T-cell (primary cell): ENCODE measurements around the gene CYP2A6. TPM values are rescaled to one million over a fixed set of nuclear protein-coding genes. Genes with fewer than 3 reads are reported as not detected.
A peak's percentile ranks its signal among the peaks of the same experiment; 100 is the strongest.
"Not testable (repeated sequence)": the region's sequence is repeated elsewhere in the genome, so short reads cannot be mapped to it uniquely, and the experiment has no call there.

ENCODE experiments used
- ATAC-seq, 4 experiments: fragments of 200-7000 bp in 3 of 4; fragments of 150-1000 bp in 1 of 4; cut with Tn5 transposase; replicated peaks in 1 of 4; 1 replicate in 3 of 4; 2 replicates in 1 of 4; pipeline ENCODE4 v1.10.0; 2021; ENCODE audit warnings: moderate library complexity in 3 of 4, mild to moderate bottlenecking in 2 of 4, moderate number of reproducible peaks in 1 of 4
- CTCF ChIA-PET, 2 donors: fragments of 300-600 bp; sonication (Branson Sonifier 250); formaldehyde crosslinking; loops; one replicate each; lab custom pipeline; 2022; ENCODE audit warnings: antibody characterized with exemption in 2 of 2; lab: Charles Lee
- POLR2A ChIA-PET, 2 donors: fragments of 300-600 bp; sonication (Branson Sonifier 250); formaldehyde crosslinking; loops; one replicate each; lab custom pipeline; 2022; ENCODE audit warnings: antibody characterized with exemption in 2 of 2; lab: Charles Lee
- DNase-seq, 35 experiments: peaks; one replicate each; pipeline versions ENCODE4 v3.0.0 to v3.0.0-alpha.2; 2013 to 2023
- H3K27ac ChIP-seq: one replicate; pipeline ENCODE4 v1.5.1; 2013; ENCODE audit warnings: low read length
- H3K27me3 ChIP-seq, 2 experiments: replicated peaks in 1 of 2; 1 replicate in 1 of 2; 2 replicates in 1 of 2; pipeline versions ENCODE4 v1.6.1 to v1.7.0; 2013; ENCODE audit warnings: low read length in 1 of 2, mixed read lengths in 1 of 2; ENCODE audit not compliant: control insufficient read depth in 2 of 2, insufficient read depth in 2 of 2; ENCODE audit errors: extremely low read depth in 1 of 2
- H3K36me3 ChIP-seq, 2 donors: 1 replicate in 1 of 2; 2 replicates in 1 of 2; pipeline versions ENCODE4 v1.6.1 to v1.7.0; 2013; ENCODE audit warnings: low read length in 1 of 2; ENCODE audit not compliant: control insufficient read depth in 2 of 2, insufficient read depth in 1 of 2; ENCODE audit errors: extremely low read depth in 1 of 2
- H3K4me1 ChIP-seq, 2 experiments: 1 replicate in 1 of 2; 2 replicates in 1 of 2; pipeline versions ENCODE4 v1.6.1 to v1.7.0; 2013; ENCODE audit warnings: low read length in 2 of 2, mixed read lengths in 1 of 2; ENCODE audit not compliant: insufficient read depth in 2 of 2, control insufficient read depth in 1 of 2; ENCODE audit errors: extremely low read depth in 1 of 2
- H3K4me3 ChIP-seq, 2 donors: 1 replicate in 1 of 2; 2 replicates in 1 of 2; pipeline versions ENCODE4 v1.5.1 to v1.7.0; 2013; ENCODE audit warnings: mild to moderate bottlenecking in 2 of 2, low read length in 1 of 2, moderate library complexity in 1 of 2; ENCODE audit not compliant: control insufficient read depth in 1 of 2; ENCODE audit errors: extremely low read depth in 1 of 2
- H3K9me3 ChIP-seq: 2 replicates; pipeline ENCODE4 v1.7.0; 2013
- H3K27ac Mint-ChIP-seq, 2 donors: one replicate each; pipeline ENCODE4 v1.8.0; 2020 to 2021; ENCODE audit warnings: mild to moderate bottlenecking in 2 of 2, mixed read lengths in 2 of 2
- H3K27me3 Mint-ChIP-seq, 2 donors: one replicate each; pipeline ENCODE4 v1.8.0; 2021 to 2022; ENCODE audit warnings: mixed read lengths in 2 of 2
- H3K36me3 Mint-ChIP-seq: one replicate; pipeline ENCODE4 v1.8.0; 2021; ENCODE audit warnings: mixed read lengths
- H3K4me1 Mint-ChIP-seq, 3 donors: one replicate each; pipeline ENCODE4 v1.8.0; 2020 to 2022; ENCODE audit warnings: mixed read lengths in 3 of 3, mild to moderate bottlenecking in 1 of 3
- H3K4me3 Mint-ChIP-seq, 3 donors: one replicate each; pipeline ENCODE4 v1.8.0; 2020 to 2022; ENCODE audit warnings: mild to moderate bottlenecking in 3 of 3, mixed read lengths in 3 of 3, moderate library complexity in 3 of 3
- H3K9me3 Mint-ChIP-seq, 3 donors: one replicate each; pipeline ENCODE4 v1.8.0; 2020 to 2022; ENCODE audit warnings: mixed read lengths in 3 of 3
- whole genome bisulfite sequencing: methylation state at CpG from one replicate; pipeline ENCODE4 v1.1.5; 2013; ENCODE audit warnings: missing lambda C conversion rate; ENCODE audit not compliant: insufficient coverage; 5-methylcytosine and 5-hydroxymethylcytosine counted together
- total RNA-seq, 35 experiments: library from RNA in 6 of 35; stranded (reverse) in 6 of 35; fragments of 120-200 nt in 1 of 35; gene quantifications; one replicate each; pipeline versions ENCODE4 v1.2.1 to v1.2.4 and lab custom pipeline; 2013 to 2026

The CYP2A6 gene
- total RNA-seq, 5 donors from 2014 or later (not counting 1 experiment from before 2014, with no cell fraction given), result 0.59 to 1.1 (median 0.66) TPM; not detected in 2

- H3K27ac Mint-ChIP-seq, H3K4me1 ChIP-seq, H3K27ac ChIP-seq, H3K9me3 ChIP-seq, H3K27me3 Mint-ChIP-seq, H3K27me3 ChIP-seq, H3K9me3 Mint-ChIP-seq, H3K4me3 ChIP-seq, CTCF ChIA-PET, DNase-seq, POLR2A ChIA-PET, H3K4me3 Mint-ChIP-seq, H3K36me3 Mint-ChIP-seq, ATAC-seq, H3K36me3 ChIP-seq: not testable (repeated sequence)
- H3K4me1 Mint-ChIP-seq, result peaks cover 9 to 12% (median 10%) of the 10 kb centered on the region in 3 donors
- WGBS, result no CpG with 5 or more reads among the region's 1 CpG
Observed at GRCh38 chr19:40838477-40838876, 11.8 kb downstream of the CYP2A6 start.

DNA sequence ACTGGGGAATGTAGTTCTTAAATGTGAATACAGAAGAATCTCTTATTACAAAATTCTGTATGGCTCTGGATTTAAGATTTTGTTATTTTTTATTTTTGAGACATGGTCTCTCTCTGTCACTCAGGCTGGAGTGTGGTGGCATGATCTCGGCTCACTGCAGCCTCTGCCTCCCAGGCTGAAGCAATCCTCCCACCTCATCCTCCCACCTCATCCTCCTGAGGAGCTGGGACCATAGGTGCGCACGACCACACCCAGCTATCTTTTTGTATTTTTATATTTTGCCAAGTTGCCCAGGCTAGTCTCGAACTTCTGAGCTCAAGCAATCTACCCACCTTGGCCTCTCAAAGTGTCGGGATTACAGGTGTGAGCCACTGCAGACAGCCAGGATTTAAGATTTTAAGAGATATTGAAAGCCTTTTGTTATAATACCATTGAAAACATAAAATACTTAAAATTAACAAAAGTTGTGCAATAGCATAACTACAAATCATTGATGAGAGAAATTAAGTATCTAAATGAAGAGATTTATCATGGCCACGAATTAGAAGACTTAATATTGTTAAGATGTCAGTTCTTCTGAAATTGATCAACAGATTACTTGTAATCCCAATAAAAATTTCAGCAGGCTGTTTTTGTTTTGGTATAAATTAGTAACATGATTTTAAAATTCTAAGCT lies 13.4 kb downstream of the CYP2A6 start:
- no peak overlapping the region for H3K27ac Mint-ChIP-seq
- H3K4me1 Mint-ChIP-seq, result peaks cover 7 to 15% (median 15%) of the 10 kb centered on the region in 3 donors
- ATAC-seq (no peak), DNase-seq (no peak)
- H3K4me3 Mint-ChIP-seq, result no peak overlapping the region
- ChIA-PET POLR2A (interaction anchor here in 1 of 2 donors (0.6 kb wide), 2 partner anchors 76 to 82 kb away, joined by 5 to 6 read pairs; no protein-coding TSS in a partner anchor), CTCF (interaction anchor here in 1 of 2 donors (0.8 kb wide), 1 partner anchor 41 kb away, joined by 10 read pairs; no protein-coding TSS in a partner anchor)
- no peaks in the 10 kb centered on the region for H3K27me3 Mint-ChIP-seq
- no peaks in the 10 kb centered on the region for H3K36me3 Mint-ChIP-seq
- no peak overlapping the region for H3K4me3 ChIP-seq
- WGBS, result 100% methylated on average over 2 of the region's 6 CpGs
- no peak overlapping the region for H3K27ac ChIP-seq
- H3K27me3 ChIP-seq, result no peaks in the 10 kb centered on the region
- no peaks in the 10 kb centered on the region for H3K36me3 ChIP-seq
- H3K9me3 Mint-ChIP-seq, result no peaks in the 10 kb centered on the region
- H3K4me1 ChIP-seq, result peaks cover 2 to 3% of the 10 kb centered on the region in 2 experiments
- H3K9me3 ChIP-seq, result no peaks in the 10 kb centered on the region

DNA sequence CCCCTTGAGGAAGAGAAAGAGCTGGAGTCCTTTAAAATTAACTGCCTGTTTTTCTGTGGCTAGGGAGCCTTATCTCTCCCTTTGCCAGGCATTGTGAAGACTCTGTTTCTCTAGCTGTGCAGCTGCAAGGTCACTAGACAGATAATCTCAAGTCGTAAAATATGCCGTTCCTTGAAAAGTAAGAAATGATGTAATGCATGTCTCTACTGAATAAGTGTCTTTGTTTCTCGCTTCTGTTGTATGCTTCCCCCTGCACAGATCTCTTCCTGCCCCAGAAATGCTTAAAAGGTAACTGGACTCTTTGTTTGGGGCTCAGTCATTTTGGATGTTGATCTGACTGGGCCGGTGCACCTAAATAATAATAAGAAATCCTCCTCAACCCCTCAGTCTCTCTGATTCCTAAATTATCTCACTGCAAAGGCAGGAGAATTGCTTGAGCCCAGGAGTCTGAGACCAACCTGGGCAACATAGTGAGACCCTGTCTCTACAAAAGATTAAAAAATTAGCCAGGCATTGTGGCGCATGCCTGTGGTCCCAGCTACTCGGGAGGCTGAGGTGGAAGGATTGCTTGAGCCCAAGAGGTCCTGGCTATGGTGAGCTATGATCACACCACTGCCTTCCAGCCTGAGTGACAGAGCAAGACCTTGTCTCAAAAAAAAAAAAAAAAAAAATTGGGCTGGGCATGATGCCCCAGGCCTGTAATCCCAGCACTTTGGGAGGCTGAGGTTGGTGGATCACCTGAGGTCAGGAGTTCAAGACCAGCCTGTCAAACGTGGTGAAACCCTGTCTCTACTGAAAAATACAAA lies 16.3 kb downstream of the CYP2A6 start:
- H3K4me1 ChIP-seq, H3K27me3 Mint-ChIP-seq, H3K4me3 ChIP-seq, H3K36me3 Mint-ChIP-seq, H3K9me3 Mint-ChIP-seq, H3K27me3 ChIP-seq, H3K9me3 ChIP-seq, H3K36me3 ChIP-seq: not testable (repeated sequence)
- DNase-seq, result peak in 1 of 35 experiments; percentile 0
- Mint-ChIP-seq H3K4me3 (peak overlapping the region in 2 of 3 donors; percentile 14 to 40), H3K27ac (peak overlapping the region; percentile 65 to 85), H3K4me1 (peaks cover 7 to 19% (median 15%) of the 10 kb centered on the region in 3 donors)
- ChIA-PET CTCF (interaction anchor here (0.6 kb wide), 3 partner anchors 67 to 139 kb away, joined by 3 to 4 read pairs (median 3); no protein-coding TSS in a partner anchor), POLR2A (interaction anchor here in 1 of 2 donors (0.6 kb wide), 1 partner anchor 130 kb away, joined by 7 read pairs; no protein-coding TSS in a partner anchor)
- H3K27ac ChIP-seq, result peak overlapping the region; percentile 38
- peak in 2 of 4 experiments; percentile 38 to 54 for ATAC-seq
- WGBS, result no CpG with 5 or more reads among the region's 7 CpGs

DNA sequence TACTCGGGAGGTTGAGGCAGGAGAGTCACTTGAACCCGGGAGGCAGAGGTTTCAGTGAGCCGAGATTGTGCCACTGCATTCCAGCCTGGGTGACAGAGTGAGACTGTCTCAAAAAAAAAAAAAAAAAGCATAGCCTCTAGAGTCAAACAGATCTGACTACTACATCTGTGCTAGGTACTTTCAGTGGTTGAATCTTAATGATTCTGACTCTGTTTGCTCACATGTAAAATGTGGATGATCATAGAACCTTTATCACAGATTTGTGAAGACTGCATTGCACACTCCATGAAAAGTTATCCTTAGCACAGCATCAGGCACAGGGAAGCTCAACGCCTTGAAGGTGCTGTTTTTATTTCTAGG lies 17.8 kb downstream of the CYP2A6 start:
- POLR2A ChIA-PET, H3K27me3 ChIP-seq, H3K4me3 ChIP-seq, H3K4me1 ChIP-seq, H3K9me3 Mint-ChIP-seq, H3K36me3 ChIP-seq, H3K27ac ChIP-seq, H3K27me3 Mint-ChIP-seq, H3K27ac Mint-ChIP-seq, DNase-seq, ATAC-seq, H3K9me3 ChIP-seq, H3K4me3 Mint-ChIP-seq, CTCF ChIA-PET: not testable (repeated sequence)
- peaks cover 9 to 27% (median 20%) of the 10 kb centered on the region in 3 donors for H3K4me1 Mint-ChIP-seq
- no CpG with 5 or more reads among the region's 4 CpGs for WGBS
- H3K36me3 Mint-ChIP-seq, result peaks cover 14% of the 10 kb centered on the region

DNA sequence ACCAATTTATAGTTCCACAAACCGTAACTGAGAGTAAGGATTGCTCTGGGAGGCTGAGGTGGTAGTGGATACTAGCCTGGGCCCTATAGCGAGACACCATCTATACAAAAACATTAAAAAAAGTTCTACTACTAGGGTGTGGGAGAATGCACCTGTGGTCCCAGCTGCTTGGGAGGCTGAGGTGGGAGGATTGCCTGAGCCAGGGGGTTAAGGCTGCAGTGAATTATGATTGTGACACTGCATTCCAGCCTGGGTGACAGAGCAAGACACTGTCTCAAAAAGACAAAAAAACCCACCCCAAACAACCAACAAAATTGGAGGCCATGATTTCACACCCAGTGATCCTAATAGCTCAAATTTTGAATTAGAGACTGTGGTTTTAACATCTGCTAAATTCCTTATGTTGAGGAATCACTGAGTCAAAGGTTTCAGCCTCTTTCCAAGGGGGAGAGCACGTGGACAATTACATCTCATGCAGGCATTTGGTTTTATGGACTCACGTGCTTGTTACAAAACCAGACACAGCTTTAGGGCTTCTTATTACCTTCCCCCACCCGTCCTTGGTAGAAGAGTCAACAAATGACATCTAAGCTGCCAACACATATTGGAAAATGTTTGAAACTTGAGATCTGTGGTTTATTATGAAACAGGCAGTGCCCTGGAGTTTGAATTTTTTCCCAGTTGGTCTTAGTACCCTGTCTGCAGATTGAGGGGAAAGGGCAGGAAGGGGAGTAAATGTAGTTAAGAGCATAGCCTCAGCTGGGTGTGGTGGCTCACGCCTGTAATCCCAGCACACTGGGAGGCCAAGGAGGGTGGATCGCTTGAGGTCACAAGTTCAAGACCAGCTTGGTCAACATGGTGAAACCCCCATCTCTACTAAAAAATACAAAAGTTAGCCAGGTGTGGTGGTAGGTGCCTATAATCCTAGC lies 18.5 kb downstream of the CYP2A6 start:
- peaks cover 0 to 4% (median 0%) of the 10 kb centered on the region in 3 donors for H3K9me3 Mint-ChIP-seq

GRCh38 chr19:40830741-40831140 lies 19.5 kb downstream of the CYP2A6 start:
- H3K4me3 Mint-ChIP-seq, CTCF ChIA-PET, DNase-seq, H3K27me3 ChIP-seq, H3K9me3 Mint-ChIP-seq, H3K4me3 ChIP-seq, H3K27me3 Mint-ChIP-seq, H3K27ac ChIP-seq, H3K36me3 ChIP-seq, POLR2A ChIA-PET, H3K9me3 ChIP-seq, ATAC-seq: not testable (repeated sequence)
- Mint-ChIP-seq H3K4me1 (peaks cover 22 to 40% (median 33%) of the 10 kb centered on the region in 3 donors), H3K27ac (peak overlapping the region in 1 of 2 donors; percentile 2), H3K36me3 (peaks cover 24% of the 10 kb centered on the region)
- peaks cover 6 to 26% of the 10 kb centered on the region in 2 experiments for H3K4me1 ChIP-seq
- 98% methylated on average over 14 of the region's 16 CpGs for WGBS

More for the DNA sequence above, 18.5 kb downstream of the CYP2A6 start:
- H3K27ac ChIP-seq, result no peak overlapping the region
- H3K9me3 ChIP-seq, result no peaks in the 10 kb centered on the region
- ATAC-seq (no peak), DNase-seq (no peak)
- Mint-ChIP-seq H3K4me1 (peaks cover 15 to 33% (median 26%) of the 10 kb centered on the region in 3 donors), H3K27me3 (no peaks in the 10 kb centered on the region), H3K27ac (peak overlapping the region; percentile 2 to 34), H3K4me3 (no peak overlapping the region), H3K36me3 (peaks cover 21% of the 10 kb centered on the region)
- CTCF ChIA-PET, result no interaction called here
- no peak overlapping the region for H3K4me3 ChIP-seq
- POLR2A ChIA-PET, result no interaction called here
- no CpG with 5 or more reads among the region's 7 CpGs for WGBS
- H3K36me3 ChIP-seq, result no peaks in the 10 kb centered on the region
- no peaks in the 10 kb centered on the region for H3K27me3 ChIP-seq
- peaks cover 6 to 16% of the 10 kb centered on the region in 2 experiments for H3K4me1 ChIP-seq
